AG09309 (cell line): Measurements from ENCODE around the gene PDLIM7.

Experiments
- DNase-seq: peaks from one replicate; pipeline ENCODE4 v3.0.0-alpha.2; 2010; ENCODE audit warnings: low read depth
- H3K4me3 ChIP-seq: 2 replicates; pipeline ENCODE4 v1.5.1; 2011; ENCODE audit warnings: mild to moderate bottlenecking, low read depth, low read length, moderate library complexity; ENCODE audit not compliant: control insufficient read depth
- TF ChIP-seq, protein P1 (sequence below): IDR thresholded peaks from 2 replicates; pipeline ENCODE4 v1.5.1; 2011; ENCODE audit warnings: mild to moderate bottlenecking, low read depth, low read length, inconsistent platforms; ENCODE audit not compliant: insufficient read depth, control insufficient read depth; ENCODE audit errors: missing control alignments

PDLIM7 gene

DNA sequence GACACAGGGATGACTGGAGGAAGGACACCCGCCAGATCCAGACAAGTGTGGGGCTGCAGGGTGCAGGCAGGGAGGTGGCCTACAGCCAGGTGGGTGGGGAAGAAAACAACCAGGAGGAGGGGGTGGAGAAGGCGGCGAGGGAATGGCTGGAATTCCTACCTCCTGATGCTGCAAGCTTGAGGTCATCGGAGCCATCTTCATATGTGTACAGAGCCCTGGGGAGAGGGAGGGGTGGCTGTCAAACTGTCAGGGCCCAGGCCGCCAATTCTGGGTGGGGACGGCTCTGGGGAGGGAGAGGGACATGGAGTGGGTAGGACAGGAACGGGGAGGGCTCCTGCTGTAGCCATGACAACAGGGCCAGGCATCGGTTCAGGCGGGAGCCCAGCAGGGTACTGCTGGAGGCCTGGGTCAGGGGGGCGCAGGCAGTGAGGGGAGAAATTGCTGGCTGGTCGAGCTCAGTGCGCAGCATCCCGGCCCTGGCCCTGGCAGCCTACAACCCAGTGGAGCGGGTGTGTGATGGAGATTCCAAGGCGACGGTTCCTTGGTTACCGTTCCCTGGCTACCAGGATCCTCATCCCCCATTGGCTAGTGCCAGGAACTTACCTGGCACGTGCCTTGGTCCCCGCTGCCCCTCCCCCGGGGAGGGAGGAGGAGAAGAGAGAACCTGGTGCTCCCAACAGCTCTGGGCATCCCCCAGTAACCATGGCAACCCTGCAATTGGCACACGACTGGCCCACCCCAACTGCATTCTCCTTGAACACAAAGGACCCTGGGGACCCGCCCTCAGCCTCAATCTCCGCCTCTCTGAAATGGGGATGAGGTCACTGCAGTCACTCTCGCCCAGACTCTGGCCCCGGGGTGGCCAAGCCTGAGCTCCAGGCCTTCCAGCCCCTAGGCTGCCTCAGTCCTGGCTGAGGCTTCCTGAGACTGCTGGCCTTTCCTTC is 28.4 kb downstream of the PDLIM7 start:
- no peak for DNase-seq
- TF ChIP-seq, protein P1, sequence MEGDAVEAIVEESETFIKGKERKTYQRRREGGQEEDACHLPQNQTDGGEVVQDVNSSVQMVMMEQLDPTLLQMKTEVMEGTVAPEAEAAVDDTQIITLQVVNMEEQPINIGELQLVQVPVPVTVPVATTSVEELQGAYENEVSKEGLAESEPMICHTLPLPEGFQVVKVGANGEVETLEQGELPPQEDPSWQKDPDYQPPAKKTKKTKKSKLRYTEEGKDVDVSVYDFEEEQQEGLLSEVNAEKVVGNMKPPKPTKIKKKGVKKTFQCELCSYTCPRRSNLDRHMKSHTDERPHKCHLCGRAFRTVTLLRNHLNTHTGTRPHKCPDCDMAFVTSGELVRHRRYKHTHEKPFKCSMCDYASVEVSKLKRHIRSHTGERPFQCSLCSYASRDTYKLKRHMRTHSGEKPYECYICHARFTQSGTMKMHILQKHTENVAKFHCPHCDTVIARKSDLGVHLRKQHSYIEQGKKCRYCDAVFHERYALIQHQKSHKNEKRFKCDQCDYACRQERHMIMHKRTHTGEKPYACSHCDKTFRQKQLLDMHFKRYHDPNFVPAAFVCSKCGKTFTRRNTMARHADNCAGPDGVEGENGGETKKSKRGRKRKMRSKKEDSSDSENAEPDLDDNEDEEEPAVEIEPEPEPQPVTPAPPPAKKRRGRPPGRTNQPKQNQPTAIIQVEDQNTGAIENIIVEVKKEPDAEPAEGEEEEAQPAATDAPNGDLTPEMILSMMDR: no peak
- H3K4me3 ChIP-seq: no peak overlapping the region

DNA sequence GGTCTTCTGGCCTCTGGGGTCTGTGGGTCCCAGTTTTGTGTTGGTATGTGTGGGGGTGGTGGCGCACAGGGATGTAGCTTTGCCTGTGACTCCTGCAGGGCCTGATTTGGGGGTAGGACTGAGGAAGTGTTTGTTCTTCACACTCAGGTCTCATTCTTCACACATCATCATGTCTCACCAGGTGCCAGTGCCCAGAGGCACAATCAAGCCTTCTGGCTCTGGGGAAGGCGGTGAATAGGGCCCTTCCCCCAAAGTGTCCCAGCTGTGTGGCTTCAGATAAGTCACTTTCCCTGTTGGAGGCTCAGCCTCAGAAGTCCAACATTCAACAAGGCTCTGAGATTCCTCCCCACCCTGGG is 29.1 kb downstream of the PDLIM7 start:
- TF ChIP-seq, protein P1: no peak
- no peak for DNase-seq
- no peak overlapping the region for H3K4me3 ChIP-seq

GRCh38 chr5:177467436-177467835 is 30.0 kb downstream of the PDLIM7 start:
- no peak for DNase-seq

DNA sequence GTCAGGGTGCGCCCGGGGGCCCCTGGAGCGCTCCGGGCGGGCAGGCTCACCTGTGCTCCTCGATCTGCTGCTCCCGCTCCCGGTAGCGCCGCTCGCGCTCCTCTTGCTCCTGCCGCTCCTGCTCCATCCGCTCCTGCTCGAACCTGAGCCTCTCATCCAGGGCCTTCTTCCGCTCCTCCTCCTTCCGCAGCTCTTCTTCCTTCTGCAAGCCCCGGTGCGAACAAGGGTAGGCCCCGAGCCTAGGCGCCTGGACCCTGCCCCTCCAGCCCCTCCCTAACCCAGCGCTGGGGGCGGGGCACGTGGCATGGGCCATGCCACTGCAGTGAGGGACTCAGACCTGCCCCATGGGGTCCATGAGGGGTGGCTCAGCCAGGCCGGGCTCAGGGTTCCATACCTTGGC is 30.5 kb downstream of the PDLIM7 start:
- no peak for DNase-seq
- TF ChIP-seq, protein P1: no peak
- H3K4me3 ChIP-seq: no peak overlapping the region

More at GRCh38 chr5:177467436-177467835, 30.0 kb downstream of the PDLIM7 start:
- TF ChIP-seq, protein P1: no peak
- no peak overlapping the region for H3K4me3 ChIP-seq

- TF ChIP-seq, protein P1: no peak
- DNase-seq: no peak
- no peak overlapping the region for H3K4me3 ChIP-seq
These were observed 32.4 kb downstream of the PDLIM7 start for GRCh38 chr5:177465044-177465443.

DNA sequence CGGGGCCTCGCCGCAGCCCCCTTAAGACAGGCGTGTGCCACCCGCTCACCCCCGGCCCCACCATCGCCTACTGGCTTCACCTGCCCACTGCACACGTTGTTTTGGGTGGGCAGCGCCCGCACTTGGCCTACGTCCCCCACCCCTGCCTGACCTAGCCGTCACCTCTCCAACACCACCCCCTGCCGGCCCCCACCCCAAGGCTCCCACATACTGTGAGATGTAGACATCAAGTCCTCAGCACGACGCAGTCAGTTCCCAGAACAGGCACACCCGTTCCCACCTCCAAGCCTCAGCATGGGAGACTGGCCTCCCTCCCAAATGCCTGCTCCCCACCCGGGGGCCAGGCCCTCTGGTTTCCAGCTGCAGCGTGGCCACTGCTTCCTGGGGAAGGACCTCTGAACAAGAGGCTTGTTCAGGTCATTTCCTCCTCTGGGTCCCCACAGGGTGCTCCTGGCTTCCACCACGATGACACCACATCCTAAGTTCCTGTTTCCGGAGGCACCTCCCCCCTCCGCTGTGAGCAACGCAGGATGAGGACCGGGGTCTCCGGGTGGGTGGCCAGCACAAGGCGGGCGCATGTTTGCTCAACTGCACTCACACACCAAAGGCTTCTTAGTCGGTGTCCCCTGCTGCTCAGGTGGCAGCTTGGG is 35.3 kb downstream of the PDLIM7 start:
- no peak overlapping the region for H3K4me3 ChIP-seq
- no peak for DNase-seq
- TF ChIP-seq, protein P1: no peak
